ENCODE measurements around the gene COLEC12. TPM values are rescaled to one million over a fixed set of nuclear protein-coding genes. Genes with fewer than 3 reads are reported as not detected.

COLEC12 gene
- total RNA-seq, 1 donor from 2014 or later, result 70.0 TPM

- peaks cover 8% of the 10 kb centered on the region for H3K36me3 Mint-ChIP-seq
- DNase-seq (ENCODE audit: low spot score in 2 of 2, unreplicated experiment in 2 of 2), result no peak
- no peaks in the 10 kb centered on the region for H3K9me3 Mint-ChIP-seq
- H3K27me3 Mint-ChIP-seq (ENCODE audit: low read depth), result no peaks in the 10 kb centered on the region
- H3K4me3 Mint-ChIP-seq, result no peak overlapping the region
- peak overlapping the region; percentile 28 for H3K27ac Mint-ChIP-seq
- H3K4me1 Mint-ChIP-seq, result peaks cover 33% of the 10 kb centered on the region
- no peak for TF ChIP-seq CTCF (IDR thresholded peaks at IDR 0.05; ENCODE audit: unreplicated experiment)
Measured at GRCh38 chr18:474416-474815, 26.1 kb downstream of the COLEC12 start.

DNA sequence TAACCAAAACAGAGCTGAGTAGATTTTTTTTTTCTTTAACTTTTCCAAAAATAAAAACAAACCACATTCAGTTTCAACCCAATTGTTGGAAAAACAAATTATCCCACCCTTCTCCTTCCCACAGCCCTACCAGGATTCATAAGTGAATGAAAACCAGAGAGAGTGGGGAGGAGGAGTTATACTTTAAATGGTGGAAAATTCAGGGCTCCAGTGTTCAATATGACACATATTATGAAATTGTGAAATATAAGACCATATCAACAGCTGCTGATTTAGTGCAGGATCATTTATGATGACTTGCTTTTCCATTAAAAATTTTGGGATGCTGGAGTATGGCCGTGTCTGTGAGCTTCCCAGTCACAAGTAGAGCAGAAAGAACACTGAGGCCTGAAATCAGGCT, 26.7 kb downstream of the COLEC12 start:
- Mint-ChIP-seq H3K4me3 (no peak overlapping the region), H3K4me1 (peaks cover 27% of the 10 kb centered on the region), H3K9me3 (no peaks in the 10 kb centered on the region), H3K36me3 (peaks cover 3% of the 10 kb centered on the region), H3K27ac (peak overlapping the region; percentile 61), H3K27me3 (ENCODE audit: low read depth) (no peaks in the 10 kb centered on the region)
- no peak for DNase-seq (ENCODE audit: low spot score in 2 of 2, unreplicated experiment in 2 of 2)
- no peak for TF ChIP-seq CTCF (IDR thresholded peaks at IDR 0.05; ENCODE audit: unreplicated experiment)

DNA sequence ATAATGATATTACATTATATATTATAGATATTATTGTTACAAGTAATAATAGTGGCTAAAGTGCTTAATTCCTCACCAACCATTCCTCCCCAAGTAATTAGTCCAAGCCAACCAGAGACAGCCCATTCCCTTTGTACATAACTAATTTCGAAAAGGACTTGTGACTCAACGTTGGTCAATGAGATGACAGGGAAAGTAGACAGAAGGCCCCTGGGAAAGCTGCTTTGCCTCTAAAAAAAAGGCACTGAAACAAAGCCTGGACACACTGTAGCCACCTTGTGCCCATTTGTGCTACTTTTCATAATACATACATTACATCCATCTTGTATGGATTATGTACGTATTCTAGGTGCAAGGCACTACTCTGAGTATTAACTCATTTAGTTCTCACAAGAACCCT, 28.8 kb downstream of the COLEC12 start:
- no peak overlapping the region for H3K27ac Mint-ChIP-seq
- no peak for TF ChIP-seq CTCF (IDR thresholded peaks at IDR 0.05; ENCODE audit: unreplicated experiment)
- no peaks in the 10 kb centered on the region for H3K36me3 Mint-ChIP-seq
- H3K4me1 Mint-ChIP-seq, result peaks cover 34% of the 10 kb centered on the region
- H3K9me3 Mint-ChIP-seq, result no peaks in the 10 kb centered on the region
- DNase-seq (ENCODE audit: low spot score in 2 of 2, unreplicated experiment in 2 of 2), result no peak
- no peaks in the 10 kb centered on the region for H3K27me3 Mint-ChIP-seq (ENCODE audit: low read depth)
- no peak overlapping the region for H3K4me3 Mint-ChIP-seq

DNA sequence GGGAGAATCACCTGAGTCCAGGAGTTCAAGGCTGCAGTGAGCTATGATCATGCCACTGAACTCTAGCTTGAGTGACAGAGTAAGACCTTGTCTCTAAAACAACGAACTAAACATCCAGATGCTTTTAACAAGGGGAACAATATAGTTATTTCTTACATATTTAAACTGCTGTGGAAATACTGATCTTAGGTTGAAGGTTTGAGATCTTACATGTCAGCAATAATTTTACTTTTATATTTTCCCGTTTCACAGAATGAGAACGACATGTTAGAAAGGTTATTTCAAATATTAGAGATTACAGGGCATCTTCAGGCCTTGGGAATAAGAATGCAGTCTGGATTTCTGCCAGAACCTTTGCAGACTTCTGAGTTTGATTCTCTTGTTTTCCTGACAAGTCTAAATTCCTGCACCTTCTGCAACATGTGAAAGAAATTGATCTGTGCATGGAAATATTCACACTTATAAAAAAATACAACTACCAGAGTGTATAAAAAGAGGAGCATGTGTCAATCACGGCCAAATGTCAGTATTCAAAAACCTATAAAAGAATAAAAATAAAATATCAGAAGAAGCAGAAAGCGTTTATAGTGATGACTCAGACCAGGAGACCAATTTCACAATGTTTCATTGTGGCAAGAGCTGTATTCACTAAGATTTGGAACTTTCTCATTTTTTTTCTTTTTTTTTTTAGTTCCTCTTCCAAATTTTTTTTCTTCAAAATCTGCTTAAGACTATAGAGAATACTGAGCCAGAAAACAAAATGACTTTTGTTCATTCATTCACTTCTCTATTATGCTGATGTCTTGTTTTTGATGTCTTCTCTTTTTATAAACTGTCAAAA, 29.6 kb downstream of the COLEC12 start:
- no peak for DNase-seq (ENCODE audit: low spot score in 2 of 2, unreplicated experiment in 2 of 2)
- Mint-ChIP-seq H3K9me3 (no peaks in the 10 kb centered on the region), H3K27ac (peak overlapping the region; percentile 54), H3K4me3 (no peak overlapping the region), H3K4me1 (peaks cover 32% of the 10 kb centered on the region), H3K36me3 (peaks cover 2% of the 10 kb centered on the region), H3K27me3 (ENCODE audit: low read depth) (no peaks in the 10 kb centered on the region)
- TF ChIP-seq CTCF (IDR thresholded peaks at IDR 0.05; ENCODE audit: unreplicated experiment), result no peak

DNA sequence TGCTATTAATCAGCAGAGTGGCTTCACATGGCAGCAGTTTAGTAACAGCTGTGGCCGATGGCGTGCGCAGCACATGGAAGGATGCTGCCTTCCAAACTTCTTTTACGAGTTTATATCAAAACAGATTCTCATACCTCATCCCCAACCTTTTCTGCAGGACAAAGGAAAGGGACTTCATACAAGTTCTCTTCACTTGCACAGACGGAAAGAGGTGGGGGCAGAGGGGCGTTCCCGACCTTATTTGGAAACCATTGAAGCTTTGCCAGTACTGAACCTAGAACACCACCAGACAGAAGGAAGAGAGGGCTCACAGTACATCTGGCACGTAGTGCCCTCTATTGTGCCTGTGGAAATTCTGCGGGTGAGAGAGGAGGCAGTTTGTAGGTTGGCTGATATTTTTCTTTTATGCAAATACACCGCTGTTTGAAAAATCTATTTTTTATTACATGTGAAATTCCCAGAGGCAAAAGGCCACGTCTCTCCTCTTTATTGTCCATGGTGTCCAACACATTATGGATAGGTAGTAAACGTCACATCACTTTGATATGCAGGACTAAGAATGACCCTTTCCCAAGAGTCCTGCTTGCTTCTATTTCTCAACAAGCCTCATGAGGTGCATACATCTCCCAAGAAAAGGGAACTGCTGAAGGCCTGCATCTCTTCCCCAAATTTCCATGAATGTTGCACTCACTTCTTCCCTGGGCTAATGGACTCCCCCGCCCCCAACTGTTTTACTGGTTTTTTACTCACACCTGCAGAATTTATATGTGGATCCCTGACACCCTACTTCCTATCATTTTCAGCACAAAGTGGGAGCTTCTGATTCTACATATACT, 31.3 kb downstream of the COLEC12 start:
- DNase-seq (ENCODE audit: low spot score in 2 of 2, unreplicated experiment in 2 of 2), result no peak
- peaks cover 2% of the 10 kb centered on the region for H3K36me3 Mint-ChIP-seq
- H3K27ac Mint-ChIP-seq, result no peak overlapping the region
- H3K4me3 Mint-ChIP-seq, result no peak overlapping the region
- no peak for TF ChIP-seq CTCF (IDR thresholded peaks at IDR 0.05; ENCODE audit: unreplicated experiment)
- H3K4me1 Mint-ChIP-seq, result peaks cover 25% of the 10 kb centered on the region
- H3K9me3 Mint-ChIP-seq, result no peaks in the 10 kb centered on the region
- H3K27me3 Mint-ChIP-seq (ENCODE audit: low read depth), result no peaks in the 10 kb centered on the region

Measured in mesothelial cell of epicardium (in vitro differentiated cells).